Neuronal stem cell (in vitro differentiated cells): ENCODE results near the gene AP5M1.

Experiments used
- DNase-seq: peaks from one replicate; pipeline ENCODE4 v3.0.0-alpha.2; 2013; ENCODE audit warnings: low spot score
- H2AFZ ChIP-seq: one replicate; pipeline ENCODE4 v1.6.1; 2013; ENCODE audit warnings: mild to moderate bottlenecking, low read length, inconsistent platforms
- H2AK5ac ChIP-seq: 2 replicates; pipeline ENCODE4 v1.6.1; 2013; ENCODE audit warnings: low read depth, mild to moderate bottlenecking, inconsistent platforms, low read length, moderate library complexity, mixed read lengths
- H2BK120ac ChIP-seq: 2 replicates; pipeline ENCODE4 v1.6.1; 2013; ENCODE audit warnings: low read depth, mild to moderate bottlenecking, inconsistent platforms, low read length, moderate library complexity, mixed read lengths
- H2BK12ac ChIP-seq: one replicate; pipeline ENCODE4 v1.6.1; 2013; ENCODE audit warnings: low read length, inconsistent platforms
- H2BK15ac ChIP-seq: 2 replicates; pipeline ENCODE4 v1.6.1; 2013; ENCODE audit warnings: mild to moderate bottlenecking, low read length, inconsistent platforms, mixed read lengths
- H2BK5ac ChIP-seq: one replicate; pipeline ENCODE4 v1.6.1; 2013; ENCODE audit warnings: inconsistent platforms, mild to moderate bottlenecking, low read length, moderate library complexity
- H3K14ac ChIP-seq: one replicate; pipeline ENCODE4 v1.6.1; 2013; ENCODE audit warnings: low read length, inconsistent platforms
- H3K18ac ChIP-seq: 2 replicates; pipeline ENCODE4 v1.6.1; 2013; ENCODE audit warnings: low read length, inconsistent platforms
- H3K23ac ChIP-seq: 2 replicates; pipeline ENCODE4 v1.6.1; 2013; ENCODE audit warnings: low read depth, mild to moderate bottlenecking, mixed read lengths, low read length, inconsistent platforms; ENCODE audit not compliant: poor library complexity
- H3K27ac ChIP-seq: replicated peaks from 3 replicates; pipeline ENCODE4 v1.5.1; 2013; ENCODE audit warnings: low read length, inconsistent platforms
- H3K27me3 ChIP-seq, 3 experiments: 2 replicates each; pipeline ENCODE4 v1.6.1; 2013; ENCODE audit warnings: low read length in 3 of 3, mild to moderate bottlenecking in 2 of 3, inconsistent platforms in 1 of 3, low read depth in 1 of 3, mixed read lengths in 1 of 3, moderate library complexity in 1 of 3; ENCODE audit not compliant: control insufficient read depth in 3 of 3, insufficient read depth in 3 of 3
- H3K36me3 ChIP-seq, 2 donors: replicated peaks in 1 of 2; 2 replicates each; pipeline ENCODE4 v1.6.1; 2013; ENCODE audit warnings: low read length in 2 of 2; ENCODE audit not compliant: control insufficient read depth in 2 of 2, insufficient read depth in 2 of 2
- H3K4ac ChIP-seq: 2 replicates; pipeline ENCODE4 v1.6.1; 2013; ENCODE audit warnings: inconsistent platforms, mild to moderate bottlenecking, low read length, moderate library complexity
- H3K4me1 ChIP-seq, 2 donors: 1 replicate in 1 of 2; 2 replicates in 1 of 2; pipeline ENCODE4 v1.6.1; 2013; ENCODE audit warnings: low read length in 2 of 2, low read depth in 1 of 2; ENCODE audit not compliant: control insufficient read depth in 2 of 2, insufficient read depth in 1 of 2
- H3K4me2 ChIP-seq: one replicate; pipeline ENCODE4 v1.6.1; 2013; ENCODE audit warnings: mild to moderate bottlenecking, low read length, inconsistent platforms; ENCODE audit not compliant: insufficient read depth, poor library complexity, severe bottlenecking
- H3K4me3 ChIP-seq, 2 donors: 2 replicates each; pipeline ENCODE4 v1.5.1; 2013; ENCODE audit warnings: low read length in 2 of 2, mild to moderate bottlenecking in 2 of 2, inconsistent platforms in 1 of 2, moderate library complexity in 1 of 2
- H3K79me1 ChIP-seq: one replicate; pipeline ENCODE4 v1.6.1; 2013; ENCODE audit warnings: low read depth, mild to moderate bottlenecking, inconsistent platforms, low read length, moderate library complexity
- H3K9ac ChIP-seq: one replicate; pipeline ENCODE4 v1.6.1; 2013; ENCODE audit warnings: mild to moderate bottlenecking, low read depth, low read length, inconsistent platforms; ENCODE audit not compliant: poor library complexity
- H3K9me3 ChIP-seq, 2 donors: replicated peaks in 1 of 2; 2 replicates each; pipeline versions ENCODE3 to v1.6.1; 2013; ENCODE audit warnings: low read length in 2 of 2, mild to moderate bottlenecking in 2 of 2, inconsistent platforms in 1 of 2, low read depth in 1 of 2, mixed read lengths in 1 of 2, moderate library complexity in 1 of 2; ENCODE audit not compliant: control insufficient read depth in 2 of 2, insufficient read depth in 1 of 2
- H4K8ac ChIP-seq: one replicate; pipeline ENCODE4 v1.6.1; 2013; ENCODE audit warnings: low read depth, mild to moderate bottlenecking, inconsistent platforms, low read length, moderate library complexity
- H4K91ac ChIP-seq: one replicate; pipeline ENCODE4 v1.6.1; 2013; ENCODE audit warnings: low read length, low read depth, mild to moderate bottlenecking, inconsistent platforms; ENCODE audit not compliant: poor library complexity
- WGBS, 2 donors: extraction: QIAGEN DNeasy Blood & Tissue Kit; methylation state at CpG; one replicate each; pipeline ENCODE4 v1.1.7; 2013; ENCODE audit warnings: missing lambda C conversion rate in 2 of 2, mixed read lengths in 1 of 2; ENCODE audit not compliant: insufficient read length in 2 of 2, insufficient replicate concordance in 1 of 2; ENCODE audit errors: extremely low coverage in 2 of 2; 5-methylcytosine and 5-hydroxymethylcytosine counted together

The AP5M1 gene

GRCh38 chr14:57259672-57260071 lies 9.1 kb upstream of the AP5M1 start:
- Histone ChIP-seq H3K9ac (no peak overlapping the region), H2BK5ac (no peak overlapping the region), H3K23ac (no peak overlapping the region), H4K8ac (no peak overlapping the region), H2AFZ (no peak overlapping the region), H3K4me1 (peaks cover 0 to 5% of the 10 kb centered on the region in 2 donors), H3K4me3 (no peak overlapping the region), H4K91ac (no peak overlapping the region), H3K4ac (no peak overlapping the region), H3K27ac (no peak overlapping the region), H3K14ac (no peak overlapping the region), H3K4me2 (no peak overlapping the region), H3K27me3 (no peaks in the 10 kb centered on the region), H2BK120ac (no peak overlapping the region), H3K18ac (no peak overlapping the region), H2AK5ac (no peak overlapping the region), H3K9me3 (peaks cover 0 to 11% of the 10 kb centered on the region in 2 donors), H2BK15ac (no peak overlapping the region), H3K79me1 (peaks cover 13% of the 10 kb centered on the region), H2BK12ac (no peak overlapping the region), H3K36me3 (peaks cover 3 to 56% of the 10 kb centered on the region in 2 donors)
- DNase-seq = no peak
- no CpG with 5 or more reads among the region's 1 CpG for WGBS, 2 donors

GRCh38 chr14:57261604-57262003 lies 7.2 kb upstream of the AP5M1 start:
- H3K23ac ChIP-seq = no peak overlapping the region
- peaks cover 0 to 6% of the 10 kb centered on the region in 2 donors for H3K9me3 ChIP-seq
- H3K79me1 ChIP-seq = peaks cover 6% of the 10 kb centered on the region
- H3K4me1 ChIP-seq = peaks cover 0 to 8% of the 10 kb centered on the region in 2 donors
- no peak overlapping the region for H2BK5ac ChIP-seq
- H3K4me3 ChIP-seq = no peak overlapping the region
- no peak overlapping the region for H4K8ac ChIP-seq
- no peak overlapping the region for H3K4ac ChIP-seq
- H2AK5ac ChIP-seq = no peak overlapping the region
- no peak for DNase-seq
- no peak overlapping the region for H2AFZ ChIP-seq
- peaks cover 0 to 43% of the 10 kb centered on the region in 2 donors for H3K36me3 ChIP-seq
- no peaks in the 10 kb centered on the region for H3K27me3 ChIP-seq
- no peak overlapping the region for H3K27ac ChIP-seq
- H3K9ac ChIP-seq = no peak overlapping the region
- no peak overlapping the region for H3K18ac ChIP-seq
- no peak overlapping the region for H3K14ac ChIP-seq
- no peak overlapping the region for H4K91ac ChIP-seq
- no peak overlapping the region for H2BK12ac ChIP-seq
- no peak overlapping the region for H2BK120ac ChIP-seq
- H3K4me2 ChIP-seq = no peak overlapping the region
- H2BK15ac ChIP-seq = no peak overlapping the region

GRCh38 chr14:57262117-57262516 lies 6.7 kb upstream of the AP5M1 start:
- Histone ChIP-seq H2BK12ac (no peak overlapping the region), H3K14ac (no peak overlapping the region), H3K27ac (no peak overlapping the region), H3K4me3 (no peak overlapping the region), H2BK15ac (no peak overlapping the region), H3K4me1 (peaks cover 0 to 8% of the 10 kb centered on the region in 2 donors), H3K9ac (no peak overlapping the region), H3K27me3 (no peaks in the 10 kb centered on the region), H2BK5ac (no peak overlapping the region), H3K4me2 (no peak overlapping the region), H2AFZ (no peak overlapping the region), H3K79me1 (peaks cover 4% of the 10 kb centered on the region), H3K4ac (no peak overlapping the region), H3K18ac (no peak overlapping the region), H3K36me3 (peaks cover 0 to 38% of the 10 kb centered on the region in 2 donors), H3K23ac (no peak overlapping the region), H4K8ac (no peak overlapping the region), H3K9me3 (peaks cover 0 to 6% of the 10 kb centered on the region in 2 donors), H2AK5ac (no peak overlapping the region), H2BK120ac (no peak overlapping the region), H4K91ac (no peak overlapping the region)
- no peak for DNase-seq

GRCh38 chr14:57266065-57266464 lies 2.7 kb upstream of the AP5M1 start:
- DNase-seq = no peak
- WGBS, 2 donors = no CpG with 5 or more reads among the region's 2 CpGs
- no peak overlapping the region for H3K4me3 ChIP-seq

More at GRCh38 chr14:57266065-57266464, 2.7 kb upstream of the AP5M1 start:
- H3K4me1 ChIP-seq = peaks cover 1 to 3% of the 10 kb centered on the region in 2 donors
- no peak overlapping the region for H3K23ac ChIP-seq
- no peak overlapping the region for H3K4ac ChIP-seq
- H4K8ac ChIP-seq = no peak overlapping the region
- no peak overlapping the region for H2AFZ ChIP-seq
- no peak overlapping the region for H2BK5ac ChIP-seq
- no peak overlapping the region for H2BK15ac ChIP-seq
- H3K27me3 ChIP-seq = no peaks in the 10 kb centered on the region
- H4K91ac ChIP-seq = no peak overlapping the region
- H2BK12ac ChIP-seq = no peak overlapping the region
- no peak overlapping the region for H3K14ac ChIP-seq
- no peak overlapping the region for H2BK120ac ChIP-seq
- no peak overlapping the region for H2AK5ac ChIP-seq
- H3K36me3 ChIP-seq = peaks cover 1 to 24% of the 10 kb centered on the region in 2 donors
- no peak overlapping the region for H3K9ac ChIP-seq
- H3K79me1 ChIP-seq = peaks cover 4% of the 10 kb centered on the region
- H3K18ac ChIP-seq = no peak overlapping the region
- no peak overlapping the region for H3K4me2 ChIP-seq
- H3K9me3 ChIP-seq = peaks cover 0 to 3% of the 10 kb centered on the region in 2 donors
- no peak overlapping the region for H3K27ac ChIP-seq
